ENCODE data around the gene FBXW11. TPM values are rescaled to one million over a fixed set of nuclear protein-coding genes. Genes with fewer than 3 reads are reported as not detected.

FBXW11 gene
- total RNA-seq, 2 donors from 2014 or later = 25.9 to 35.5 TPM

GRCh38 chr5:171965745-171966144 is 40.7 kb downstream of the FBXW11 start:
- Histone ChIP-seq H3K9ac (ENCODE audit: low read depth in 2 of 2, low read length in 2 of 2) (no peak overlapping the region), H3K27ac (no peak overlapping the region), H3K9me3 (no peaks in the 10 kb centered on the region), H3K4me3 (no peak overlapping the region), H3K27me3 (no peaks in the 10 kb centered on the region), H3K4me1 (no peaks in the 10 kb centered on the region), H3K36me3 (no peaks in the 10 kb centered on the region)
- TF ChIP-seq, protein P1, sequence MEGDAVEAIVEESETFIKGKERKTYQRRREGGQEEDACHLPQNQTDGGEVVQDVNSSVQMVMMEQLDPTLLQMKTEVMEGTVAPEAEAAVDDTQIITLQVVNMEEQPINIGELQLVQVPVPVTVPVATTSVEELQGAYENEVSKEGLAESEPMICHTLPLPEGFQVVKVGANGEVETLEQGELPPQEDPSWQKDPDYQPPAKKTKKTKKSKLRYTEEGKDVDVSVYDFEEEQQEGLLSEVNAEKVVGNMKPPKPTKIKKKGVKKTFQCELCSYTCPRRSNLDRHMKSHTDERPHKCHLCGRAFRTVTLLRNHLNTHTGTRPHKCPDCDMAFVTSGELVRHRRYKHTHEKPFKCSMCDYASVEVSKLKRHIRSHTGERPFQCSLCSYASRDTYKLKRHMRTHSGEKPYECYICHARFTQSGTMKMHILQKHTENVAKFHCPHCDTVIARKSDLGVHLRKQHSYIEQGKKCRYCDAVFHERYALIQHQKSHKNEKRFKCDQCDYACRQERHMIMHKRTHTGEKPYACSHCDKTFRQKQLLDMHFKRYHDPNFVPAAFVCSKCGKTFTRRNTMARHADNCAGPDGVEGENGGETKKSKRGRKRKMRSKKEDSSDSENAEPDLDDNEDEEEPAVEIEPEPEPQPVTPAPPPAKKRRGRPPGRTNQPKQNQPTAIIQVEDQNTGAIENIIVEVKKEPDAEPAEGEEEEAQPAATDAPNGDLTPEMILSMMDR (IDR thresholded peaks at IDR 0.05) = no peak
- no peak for DNase-seq
- intact Hi-C loops (cut with DNase I) = no loop called here

DNA sequence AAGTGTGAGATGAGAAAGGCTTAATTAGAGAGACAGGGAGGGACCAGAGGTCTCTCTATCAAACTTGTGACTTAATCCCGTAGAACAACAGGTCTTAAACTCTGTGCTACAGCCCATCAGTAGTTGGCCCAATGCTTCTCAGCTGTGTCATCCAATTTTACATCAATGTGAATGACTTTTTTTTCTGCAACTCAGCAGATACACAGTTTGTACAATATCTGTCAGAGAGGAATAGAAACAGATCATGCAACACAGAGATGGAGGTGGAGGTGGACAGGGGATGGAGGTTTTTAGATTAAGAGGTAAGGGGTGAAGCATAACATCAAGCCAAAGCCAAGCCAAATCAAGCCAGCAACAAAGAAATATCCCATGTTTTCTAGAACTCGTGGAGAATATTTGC is 43.0 kb downstream of the FBXW11 start:
- H3K36me3 ChIP-seq = no peaks in the 10 kb centered on the region
- H3K27ac ChIP-seq = no peak overlapping the region
- DNase-seq = no peak
- TF ChIP-seq, protein P1 (IDR thresholded peaks at IDR 0.05) = no peak
- no peaks in the 10 kb centered on the region for H3K4me1 ChIP-seq
- H3K9me3 ChIP-seq = no peaks in the 10 kb centered on the region
- no peak overlapping the region for H3K4me3 ChIP-seq
- H3K9ac ChIP-seq (ENCODE audit: low read depth in 2 of 2, low read length in 2 of 2) = no peak overlapping the region
- no peaks in the 10 kb centered on the region for H3K27me3 ChIP-seq
- intact Hi-C loops (cut with DNase I) = no loop called here

- no peak for DNase-seq
- TF ChIP-seq, protein P1 (IDR thresholded peaks at IDR 0.05) = no peak
- H3K27ac ChIP-seq = no peak overlapping the region
- no peak overlapping the region for H3K9ac ChIP-seq (ENCODE audit: low read depth in 2 of 2, low read length in 2 of 2)
- intact Hi-C loops (cut with DNase I) = no loop called here
- no peaks in the 10 kb centered on the region for H3K9me3 ChIP-seq
- H3K4me1 ChIP-seq = peaks cover 8% of the 10 kb centered on the region
- H3K4me3 ChIP-seq = no peak overlapping the region
- H3K36me3 ChIP-seq = no peaks in the 10 kb centered on the region
- no peaks in the 10 kb centered on the region for H3K27me3 ChIP-seq
These were observed 45.3 kb downstream of the FBXW11 start for GRCh38 chr5:171961117-171961516.

GRCh38 chr5:171957591-171958251 is 48.7 kb downstream of the FBXW11 start:
- Histone ChIP-seq H3K9me3 (no peaks in the 10 kb centered on the region), H3K27ac (no peak overlapping the region), H3K9ac (ENCODE audit: low read depth in 2 of 2, low read length in 2 of 2) (no peak overlapping the region), H3K27me3 (no peaks in the 10 kb centered on the region), H3K4me3 (no peak overlapping the region), H3K4me1 (peaks cover 8% of the 10 kb centered on the region), H3K36me3 (no peaks in the 10 kb centered on the region)
- intact Hi-C loops (cut with DNase I) = no loop called here
- DNase-seq = no peak
- TF ChIP-seq, protein P1 (IDR thresholded peaks at IDR 0.05) = no peak

DNA sequence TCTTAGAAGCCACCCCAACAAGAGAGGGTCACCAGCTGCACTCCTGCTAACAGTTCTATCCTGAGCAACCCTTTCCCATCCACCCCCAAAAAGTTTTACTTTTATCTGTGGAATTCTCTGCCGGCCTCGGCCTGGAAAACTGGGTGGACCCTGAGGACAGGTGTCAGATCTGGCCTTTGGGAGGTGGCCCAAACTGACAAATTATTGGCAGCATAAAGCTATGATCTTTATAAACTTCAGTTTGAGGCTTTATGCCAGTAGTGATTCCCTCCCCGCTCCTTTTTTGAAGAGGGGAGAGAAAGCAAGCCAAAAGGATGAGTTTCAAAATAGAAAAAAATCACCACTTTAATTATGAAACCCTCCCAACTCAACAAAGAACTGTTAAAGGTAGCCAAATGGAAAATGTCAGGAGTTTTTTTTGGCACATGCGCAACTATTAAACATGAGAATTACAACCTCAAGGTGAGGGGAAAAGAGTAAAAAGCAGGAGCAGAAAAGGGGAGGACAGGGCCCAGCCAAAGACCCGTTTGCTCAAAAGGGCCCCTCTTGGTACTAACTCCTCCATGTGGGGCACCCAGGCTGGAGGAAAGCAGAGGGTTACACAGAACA is 49.4 kb downstream of the FBXW11 start:
- peaks cover 8% of the 10 kb centered on the region for H3K4me1 ChIP-seq

More for the DNA sequence above, 49.4 kb downstream of the FBXW11 start:
- Histone ChIP-seq H3K9ac (ENCODE audit: low read depth in 2 of 2, low read length in 2 of 2) (no peak overlapping the region), H3K36me3 (no peaks in the 10 kb centered on the region), H3K9me3 (no peaks in the 10 kb centered on the region), H3K4me3 (no peak overlapping the region), H3K27ac (no peak overlapping the region), H3K27me3 (no peaks in the 10 kb centered on the region)
- no peak for DNase-seq
- intact Hi-C loops (cut with DNase I) = no loop called here
- TF ChIP-seq, protein P1 (IDR thresholded peaks at IDR 0.05) = no peak

Measured in colonic mucosa (tissue), 4 donors.